Adrenal gland (tissue), 5 donors: ENCODE results near the gene IL1A.

Experiments used
- CTCF ChIP-seq, 6 experiments: fragments of 450-650 bp in 4 of 6; fragments of 200-600 bp in 2 of 6; sonication (generic) in 1 of 6; IDR thresholded peaks; 1 replicate in 5 of 6; 2 replicates in 1 of 6; pipeline versions ENCODE4 v1.5.1 to v1.8.0; 2016 to 2021; ENCODE audit warnings: antibody characterized with exemption in 6 of 6, mild to moderate bottlenecking in 2 of 6, moderate library complexity in 1 of 6
- POLR2A ChIP-seq, 2 donors: fragments of 450-650 bp; IDR thresholded peaks; one replicate each; pipeline ENCODE4 v1.6.1; 2017; ENCODE audit warnings: antibody characterized with exemption in 2 of 2, mild to moderate bottlenecking in 2 of 2, moderate library complexity in 1 of 2
- donor health status: DM: no; HTN: no; CAD: no.

GRCh38 chr2:112817082-112817689 is 32.9 kb upstream of the IL1A start:
- TF ChIP-seq POLR2A (IDR thresholded peaks at IDR 0.05) (no peak), CTCF (IDR thresholded peaks at IDR 0.05) (no peak)
